Measurements from ENCODE around the gene LHX4. TPM values are rescaled to one million over a fixed set of nuclear protein-coding genes. Genes with fewer than 3 reads are reported as not detected.

Gene LHX4
- total RNA-seq, 3 donors from 2014 or later, result not detected

DNA sequence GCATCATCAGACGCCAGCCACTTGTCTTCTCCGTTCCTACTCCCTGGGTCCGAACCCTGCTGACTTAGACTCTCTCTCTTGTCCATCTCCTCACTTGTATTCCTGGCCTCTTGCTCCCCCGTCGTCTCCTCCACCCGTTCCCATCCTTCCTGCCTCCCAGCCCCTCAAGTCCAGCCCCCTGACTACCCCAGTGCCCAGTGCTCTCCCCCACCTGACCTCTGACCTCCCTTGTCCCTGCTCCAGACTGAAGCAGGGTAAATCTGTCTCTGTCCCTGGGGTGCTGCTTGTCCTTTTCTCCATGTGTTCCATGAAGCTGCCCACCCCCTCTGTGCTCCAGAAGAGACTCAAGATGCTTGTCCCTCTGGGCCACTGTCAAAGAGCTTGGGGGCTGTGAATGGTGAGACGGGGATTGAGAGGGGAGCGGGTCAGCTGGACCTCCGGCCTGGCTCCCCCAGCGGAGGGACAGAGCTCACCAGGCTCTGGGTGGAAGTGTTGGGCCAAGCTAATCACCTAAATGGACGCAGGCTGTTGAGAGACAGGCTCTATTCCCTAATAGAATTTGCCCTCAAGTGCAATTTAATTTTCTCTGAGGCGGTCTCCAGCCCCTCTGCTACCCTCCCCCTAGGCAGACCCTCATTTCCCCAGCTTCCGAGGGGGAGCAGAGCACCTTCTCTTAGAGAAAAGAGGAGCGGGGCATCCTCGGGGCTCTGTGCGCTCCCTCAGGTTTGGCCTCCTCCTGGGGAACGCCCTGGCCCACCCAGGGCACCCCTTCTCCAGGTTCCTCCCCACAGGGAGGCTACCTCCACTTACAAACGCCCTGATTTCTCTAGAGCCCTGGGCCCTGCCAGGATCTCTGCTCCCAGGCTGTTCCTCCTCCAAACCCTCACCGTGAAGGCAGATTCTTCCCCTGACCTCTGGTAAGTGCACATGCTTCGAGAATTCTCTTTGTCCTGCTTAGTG, 11.0 kb upstream of the LHX4 start:
- H3K36me3 ChIP-seq, result no peaks in the 10 kb centered on the region
- no peaks in the 10 kb centered on the region for H3K4me1 ChIP-seq
- H3K27me3 ChIP-seq, result peaks cover 0 to 2% of the 10 kb centered on the region in 2 donors
- no peaks in the 10 kb centered on the region for H3K9me3 ChIP-seq
- intact Hi-C loops (cut with DNase I; ENCODE audit: low total_unique reads), result no loop called here
- no peak overlapping the region for H3K27ac ChIP-seq
- DNase-seq (ENCODE audit: low spot score in 2 of 2), result no peak
- TF ChIP-seq POLR2AphosphoS5 (IDR thresholded peaks at IDR 0.05), result no peak
- TF ChIP-seq, protein P1, sequence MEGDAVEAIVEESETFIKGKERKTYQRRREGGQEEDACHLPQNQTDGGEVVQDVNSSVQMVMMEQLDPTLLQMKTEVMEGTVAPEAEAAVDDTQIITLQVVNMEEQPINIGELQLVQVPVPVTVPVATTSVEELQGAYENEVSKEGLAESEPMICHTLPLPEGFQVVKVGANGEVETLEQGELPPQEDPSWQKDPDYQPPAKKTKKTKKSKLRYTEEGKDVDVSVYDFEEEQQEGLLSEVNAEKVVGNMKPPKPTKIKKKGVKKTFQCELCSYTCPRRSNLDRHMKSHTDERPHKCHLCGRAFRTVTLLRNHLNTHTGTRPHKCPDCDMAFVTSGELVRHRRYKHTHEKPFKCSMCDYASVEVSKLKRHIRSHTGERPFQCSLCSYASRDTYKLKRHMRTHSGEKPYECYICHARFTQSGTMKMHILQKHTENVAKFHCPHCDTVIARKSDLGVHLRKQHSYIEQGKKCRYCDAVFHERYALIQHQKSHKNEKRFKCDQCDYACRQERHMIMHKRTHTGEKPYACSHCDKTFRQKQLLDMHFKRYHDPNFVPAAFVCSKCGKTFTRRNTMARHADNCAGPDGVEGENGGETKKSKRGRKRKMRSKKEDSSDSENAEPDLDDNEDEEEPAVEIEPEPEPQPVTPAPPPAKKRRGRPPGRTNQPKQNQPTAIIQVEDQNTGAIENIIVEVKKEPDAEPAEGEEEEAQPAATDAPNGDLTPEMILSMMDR (IDR thresholded peaks at IDR 0.05), result no peak
- TF ChIP-seq POLR2A (IDR thresholded peaks at IDR 0.05), result no peak
- H3K4me3 ChIP-seq, result no peak overlapping the region

DNA sequence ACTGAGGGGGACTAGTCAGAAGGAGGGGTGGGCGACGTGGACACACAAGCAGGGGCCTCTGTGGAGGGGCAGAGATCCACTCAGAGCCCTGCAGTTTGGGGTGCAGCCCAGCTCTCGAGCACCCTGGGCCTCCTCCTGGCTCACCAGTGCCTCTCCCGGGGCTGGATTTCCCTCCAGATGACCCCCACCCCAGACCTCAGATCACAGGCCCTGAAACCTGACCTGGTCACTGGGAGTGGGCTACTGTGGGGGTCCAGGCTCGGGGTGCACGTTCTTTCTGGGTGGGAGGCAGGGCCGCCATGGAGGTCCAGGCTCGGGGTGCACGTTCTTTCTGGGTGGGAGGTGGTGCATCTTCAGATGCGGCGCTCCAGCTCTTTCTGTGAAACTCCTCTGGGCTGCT, 10.3 kb upstream of the LHX4 start:
- Histone ChIP-seq H3K36me3 (no peaks in the 10 kb centered on the region), H3K27ac (no peak overlapping the region), H3K9me3 (no peaks in the 10 kb centered on the region), H3K4me3 (no peak overlapping the region), H3K27me3 (peaks cover 0 to 9% of the 10 kb centered on the region in 2 donors), H3K4me1 (no peaks in the 10 kb centered on the region)
- no peak for DNase-seq (ENCODE audit: low spot score in 2 of 2)
- TF ChIP-seq, protein P1 (IDR thresholded peaks at IDR 0.05), result no peak
- TF ChIP-seq POLR2A (IDR thresholded peaks at IDR 0.05) (no peak), POLR2AphosphoS5 (IDR thresholded peaks at IDR 0.05) (no peak)
- intact Hi-C loops (cut with DNase I; ENCODE audit: low total_unique reads), result no loop called here

DNA sequence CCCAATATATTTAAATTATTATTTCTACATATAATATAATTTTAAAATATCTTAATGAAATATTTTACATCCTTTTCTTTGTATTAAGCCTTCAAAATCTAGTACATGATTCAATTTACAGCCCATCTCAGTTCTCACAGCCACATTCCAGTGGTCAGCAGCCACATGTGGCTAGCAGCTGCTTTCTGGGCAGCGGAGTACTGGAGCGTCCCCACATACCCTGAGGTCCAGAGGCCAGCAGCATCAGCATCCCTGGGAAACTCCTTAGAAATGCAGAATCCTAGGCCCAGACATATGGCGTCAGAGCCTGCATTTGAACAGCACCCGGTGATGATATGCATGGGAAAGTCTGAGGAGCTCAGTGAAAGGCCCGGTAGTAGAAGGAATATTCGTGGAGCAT, 8.6 kb upstream of the LHX4 start:
- peaks cover 0 to 25% of the 10 kb centered on the region in 2 donors for H3K27me3 ChIP-seq
- no peaks in the 10 kb centered on the region for H3K9me3 ChIP-seq
- DNase-seq (ENCODE audit: low spot score in 2 of 2), result no peak
- TF ChIP-seq POLR2A (IDR thresholded peaks at IDR 0.05), result no peak
- TF ChIP-seq POLR2AphosphoS5 (IDR thresholded peaks at IDR 0.05), result no peak
- TF ChIP-seq, protein P1 (IDR thresholded peaks at IDR 0.05), result no peak
- no peak overlapping the region for H3K27ac ChIP-seq
- no peaks in the 10 kb centered on the region for H3K36me3 ChIP-seq
- H3K4me3 ChIP-seq, result no peak overlapping the region
- intact Hi-C loops (cut with DNase I; ENCODE audit: low total_unique reads), result no loop called here
- no peaks in the 10 kb centered on the region for H3K4me1 ChIP-seq

- no peak overlapping the region for H3K27ac ChIP-seq
- no peaks in the 10 kb centered on the region for H3K9me3 ChIP-seq
- DNase-seq (ENCODE audit: low spot score in 2 of 2), result no peak
- intact Hi-C loops (cut with DNase I; ENCODE audit: low total_unique reads), result no loop called here
- TF ChIP-seq POLR2A (IDR thresholded peaks at IDR 0.05) (no peak), POLR2AphosphoS5 (IDR thresholded peaks at IDR 0.05) (no peak)
- TF ChIP-seq, protein P1 (IDR thresholded peaks at IDR 0.05), result no peak
- H3K4me3 ChIP-seq, result no peak overlapping the region
- H3K27me3 ChIP-seq, result peaks cover 3 to 54% of the 10 kb centered on the region in 2 donors
- H3K36me3 ChIP-seq, result no peaks in the 10 kb centered on the region
- peaks cover 5 to 7% of the 10 kb centered on the region in 2 donors for H3K4me1 ChIP-seq
Measured at GRCh38 chr1:180224902-180225301, 5.2 kb upstream of the LHX4 start.

- intact Hi-C loops (cut with DNase I; ENCODE audit: low total_unique reads), result no loop called here
- Histone ChIP-seq H3K27ac (no peak overlapping the region), H3K9me3 (no peaks in the 10 kb centered on the region), H3K36me3 (no peaks in the 10 kb centered on the region), H3K4me3 (no peak overlapping the region), H3K4me1 (peaks cover 5 to 9% of the 10 kb centered on the region in 2 donors), H3K27me3 (peaks cover 3 to 59% of the 10 kb centered on the region in 2 donors)
- DNase-seq (ENCODE audit: low spot score in 2 of 2), result no peak
- TF ChIP-seq POLR2A (IDR thresholded peaks at IDR 0.05) (no peak), POLR2AphosphoS5 (IDR thresholded peaks at IDR 0.05) (no peak)
- TF ChIP-seq, protein P1 (IDR thresholded peaks at IDR 0.05), result no peak
Measured at GRCh38 chr1:180225403-180225802, 4.7 kb upstream of the LHX4 start.

All from breast epithelium (tissue), 4 donors.